Activated CD8-positive, alpha-beta T cell treated with anti-CD3 and anti-CD28 coated beads, Interleukin-2, amount 10 ng/mL, durations not matched to agents 7 days and 5 days (primary cell): ENCODE data around the gene MYPN. TPM values are rescaled to one million over a fixed set of nuclear protein-coding genes. Genes with fewer than 3 reads are reported as not detected.

Source experiments
- ATAC-seq: fragments of 150-1000 bp; cut with Tn5 transposase; one replicate; pipeline ENCODE4 v1.10.0; 2021; ENCODE audit warnings: moderate library complexity
- CTCF ChIA-PET: fragments of 350-600 bp; sonication (Branson Sonifier 250); formaldehyde crosslinking; loops from one replicate; lab custom pipeline; 2021; ENCODE audit warnings: antibody characterized with exemption; lab: Charles Lee
- POLR2A ChIA-PET: fragments of 350-600 bp; sonication (Branson Sonifier 250); formaldehyde crosslinking; loops from one replicate; lab custom pipeline; 2021; ENCODE audit warnings: antibody characterized with exemption; lab: Charles Lee
- DNase-seq: peaks from one replicate; pipeline ENCODE4 v3.0.0-alpha.2; 2020
- H3K27ac Mint-ChIP-seq: one replicate; pipeline ENCODE4 v1.8.0; 2021; ENCODE audit warnings: mild to moderate bottlenecking, mixed read lengths
- H3K27me3 Mint-ChIP-seq: one replicate; pipeline ENCODE4 v1.8.0; 2021; ENCODE audit warnings: low read depth, mixed read lengths
- H3K36me3 Mint-ChIP-seq: one replicate; pipeline ENCODE4 v1.8.0; 2021; ENCODE audit warnings: low read depth, mixed read lengths
- H3K4me1 Mint-ChIP-seq: one replicate; pipeline ENCODE4 v1.8.0; 2021; ENCODE audit warnings: low read depth, mixed read lengths
- H3K4me3 Mint-ChIP-seq: one replicate; pipeline ENCODE4 v1.8.0; 2021; ENCODE audit warnings: mild to moderate bottlenecking, mixed read lengths
- H3K9me3 Mint-ChIP-seq: one replicate; pipeline ENCODE4 v1.8.0; 2022; ENCODE audit warnings: mixed read lengths; ENCODE audit not compliant: insufficient read depth
- total RNA-seq, 2 experiments: library from RNA; stranded (reverse); gene quantifications; one replicate each; pipeline ENCODE4 v1.2.3, GENCODE V29; 2021

The MYPN gene
- total RNA-seq, 2 experiments from 2014 or later: not detected

- no peaks in the 10 kb centered on the region for H3K9me3 Mint-ChIP-seq
- no peak overlapping the region for H3K27ac Mint-ChIP-seq
- ChIA-PET CTCF (no interaction called here), POLR2A (interaction anchor here (0.6 kb wide), 1 partner anchor 383 kb away, joined by 3 read pairs; no protein-coding TSS in a partner anchor)
- ATAC-seq: no peak
- DNase-seq: no peak
- H3K36me3 Mint-ChIP-seq: no peaks in the 10 kb centered on the region
- no peak overlapping the region for H3K4me3 Mint-ChIP-seq
- peaks cover 7% of the 10 kb centered on the region for H3K27me3 Mint-ChIP-seq
- H3K4me1 Mint-ChIP-seq: no peaks in the 10 kb centered on the region
These were observed 152.0 kb downstream of the MYPN start for GRCh38 chr10:68261132-68261856.

Other genes starting within 250 kb of the MYPN start
- 10 to 100 TPM; 21.9 TPM for gene SIRT1, start 224.8 kb upstream of the MYPN start, total RNA-seq
- 10 to 100 TPM; 48.8 to 50.1 TPM for gene HERC4, start 34.2 kb upstream of the MYPN start, total RNA-seq
- gene ATOH7, start 122.6 kb downstream of the MYPN start, total RNA-seq: not detected
- gene HNRNPH3, start 222.6 kb downstream of the MYPN start, total RNA-seq: 100 to 1,000 TPM; 114 to 122 TPM
- 1 to 10 TPM in 1 of 2 experiments, under 1 TPM in 1; 0.97 to 1.3 TPM for gene PBLD, start 223.4 kb downstream of the MYPN start, total RNA-seq